Transverse colon (tissue), 4 donors: ENCODE results near the gene KRT33B.

Experiments
- CTCF ChIP-seq, 5 experiments: fragments of 200-600 bp in 3 of 5; fragments of 450-650 bp in 2 of 5; sonication (generic) in 3 of 5; IDR thresholded peaks; 1 replicate in 2 of 5; 2 replicates in 3 of 5; pipeline ENCODE4 v1.5.1; 2016 to 2017; ENCODE audit warnings: antibody characterized with exemption in 5 of 5, inconsistent platforms in 3 of 5, mild to moderate bottlenecking in 2 of 5, moderate library complexity in 1 of 5
- EP300 ChIP-seq: sonication (generic); formaldehyde crosslinking; IDR thresholded peaks from one replicate; pipeline ENCODE4 v1.6.1; 2017; ENCODE audit warnings: antibody characterized with exemption, low read depth
- POLR2A ChIP-seq: fragments of 450-650 bp; IDR thresholded peaks from one replicate; pipeline ENCODE4 v1.6.1; 2016; ENCODE audit warnings: antibody characterized with exemption, mild to moderate bottlenecking, moderate library complexity
- POLR2AphosphoS5 ChIP-seq, 3 donors: sonication (generic); formaldehyde crosslinking; IDR thresholded peaks; one replicate each; pipeline ENCODE4 v1.6.1; 2016; ENCODE audit warnings: antibody characterized with exemption in 3 of 3

DNA sequence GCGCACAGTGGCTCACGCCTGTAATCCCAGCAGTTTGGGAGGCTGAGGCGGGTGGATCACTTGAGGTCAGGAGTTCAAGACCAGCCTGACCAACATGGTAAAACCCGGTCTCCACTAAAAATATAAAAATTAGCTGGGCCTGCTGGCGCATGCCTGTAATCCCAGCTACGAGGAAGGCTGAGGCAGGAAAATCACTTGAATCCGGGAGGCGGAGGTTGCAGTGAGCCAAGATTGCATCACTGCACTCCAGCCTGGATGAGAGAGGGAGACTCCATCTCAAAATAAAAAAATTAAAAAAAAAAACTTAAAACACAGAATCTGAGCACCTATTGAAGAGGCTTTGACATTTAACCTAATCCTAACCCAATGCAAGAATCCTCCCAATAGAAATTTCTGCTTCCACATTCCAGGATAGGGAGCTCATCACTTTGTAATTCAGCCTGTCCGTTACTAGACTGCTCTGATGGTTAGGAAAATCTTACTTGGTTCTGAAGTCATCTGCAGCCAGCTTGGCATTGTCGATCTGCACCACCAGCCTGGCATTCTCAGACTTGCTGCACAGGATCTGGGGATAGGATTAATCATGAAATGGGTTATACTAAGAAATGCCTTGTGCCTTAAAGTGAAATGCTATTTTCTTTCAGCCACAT is 2.1 kb downstream of the KRT33B start:
- TF ChIP-seq CTCF (IDR thresholded peaks at IDR 0.05) (no peak), POLR2A (no peak), POLR2AphosphoS5 (IDR thresholded peaks at IDR 0.05) (no peak), EP300 (no peak)
